Natural killer cell (primary cell): Measurements from ENCODE around the gene SIRT6. TPM values are rescaled to one million over a fixed set of nuclear protein-coding genes. Genes with fewer than 3 reads are reported as not detected.

ENCODE experiments used
- ATAC-seq, 3 donors: fragments of 150-1000 bp in 2 of 3; fragments of 200-7000 bp in 1 of 3; cut with Tn5 transposase; 1 replicate in 1 of 3; 2 replicates in 2 of 3; pipeline ENCODE4 v1.10.0; 2021; ENCODE audit warnings: mild to moderate bottlenecking in 2 of 3, moderate library complexity in 2 of 3
- DNase-seq, 2 donors: peaks; one replicate each; pipeline versions ENCODE4 v3.0.0 to v3.0.0-alpha.2; 2013 to 2021; ENCODE audit warnings: mixed read lengths in 1 of 2
- H3K27ac ChIP-seq: one replicate; pipeline ENCODE4 v1.5.1; 2013; ENCODE audit warnings: mild to moderate bottlenecking, low read length
- H3K27me3 ChIP-seq: one replicate; pipeline ENCODE4 v1.6.1; 2013; ENCODE audit warnings: low read length; ENCODE audit not compliant: control insufficient read depth, insufficient read depth
- H3K36me3 ChIP-seq: one replicate; pipeline ENCODE4 v1.6.1; 2013; ENCODE audit warnings: low read length; ENCODE audit not compliant: control insufficient read depth, insufficient read depth
- H3K4me1 ChIP-seq: one replicate; pipeline ENCODE4 v1.6.1; 2013; ENCODE audit warnings: low read length; ENCODE audit not compliant: control insufficient read depth, insufficient read depth
- H3K4me3 ChIP-seq: one replicate; pipeline ENCODE4 v1.5.1; 2013; ENCODE audit warnings: low read length
- H3K9me3 ChIP-seq: one replicate; pipeline ENCODE4 v1.6.1; 2013; ENCODE audit warnings: low read length; ENCODE audit not compliant: control insufficient read depth, insufficient read depth
- H3K27ac Mint-ChIP-seq, 2 donors: one replicate each; pipeline ENCODE4 v1.8.0; 2022; ENCODE audit warnings: mild to moderate bottlenecking in 2 of 2, mixed read lengths in 2 of 2, moderate library complexity in 1 of 2
- H3K27me3 Mint-ChIP-seq, 2 donors: one replicate each; pipeline ENCODE4 v1.8.0; 2022; ENCODE audit warnings: low read depth in 2 of 2, mixed read lengths in 2 of 2
- H3K36me3 Mint-ChIP-seq: one replicate; pipeline ENCODE4 v1.8.0; 2022; ENCODE audit warnings: mixed read lengths
- H3K4me1 Mint-ChIP-seq, 2 donors: one replicate each; pipeline ENCODE4 v1.8.0; 2022; ENCODE audit warnings: mixed read lengths in 2 of 2
- H3K4me3 Mint-ChIP-seq: one replicate; pipeline ENCODE4 v1.8.0; 2022; ENCODE audit warnings: mild to moderate bottlenecking, moderate library complexity, mixed read lengths
- H3K9me3 Mint-ChIP-seq, 2 donors: one replicate each; pipeline ENCODE4 v1.8.0; 2022; ENCODE audit warnings: mixed read lengths in 2 of 2
- WGBS: methylation state at CpG from one replicate; pipeline ENCODE4 v1.1.7; 2013; ENCODE audit warnings: missing lambda C conversion rate; ENCODE audit not compliant: insufficient coverage; 5-methylcytosine and 5-hydroxymethylcytosine counted together
- intact Hi-C: fragments of 100-400 bp; cut with micrococcal nuclease; formaldehyde crosslinking; loops from one replicate; pipeline ENCODE4 v1.14.2; 2022
- total RNA-seq, 4 donors: library from RNA; stranded (reverse); fragments of 120-200 nt in 1 of 4; gene quantifications; one replicate each; pipeline versions ENCODE4 v1.2.3 to v1.2.4, GENCODE V29; 2013 to 2022
- TF ChIP-seq, protein P1 (sequence below): fragments of 200-600 bp; IDR thresholded peaks from one replicate; pipeline ENCODE4 v1.8.0; 2022; ENCODE audit warnings: antibody characterized with exemption

The SIRT6 gene
- total RNA-seq, 3 donors from 2014 or later (not counting 1 experiment from before 2014, with no cell fraction given), result 29.5 to 37.4 (median 30.5) TPM

DNA sequence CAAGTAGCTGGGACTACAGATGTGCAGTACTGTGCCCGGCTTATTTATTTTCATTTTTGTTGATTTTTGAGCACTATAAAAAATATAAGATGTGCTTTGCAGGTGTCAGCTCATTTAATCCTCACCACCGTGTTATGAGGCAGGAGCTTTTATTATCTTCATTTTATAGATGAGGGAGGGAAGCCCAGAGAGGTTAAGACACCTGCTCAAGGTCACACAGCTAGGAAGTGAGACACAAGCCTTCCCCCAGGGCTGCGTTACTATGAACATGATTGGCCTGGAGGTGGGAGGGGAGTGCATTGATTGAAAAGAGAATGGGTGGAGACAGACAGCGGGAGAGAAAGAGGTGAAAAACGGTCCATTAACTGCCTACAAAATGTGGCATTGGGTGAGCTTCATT, 7.3 kb upstream of the SIRT6 start:
- H3K27ac Mint-ChIP-seq, result no peak overlapping the region
- DNase-seq (no peak), ATAC-seq (no peak)
- no peak overlapping the region for H3K4me3 Mint-ChIP-seq
- H3K4me1 Mint-ChIP-seq, result peaks cover 0 to 11% of the 10 kb centered on the region in 2 donors
- TF ChIP-seq, protein P1, sequence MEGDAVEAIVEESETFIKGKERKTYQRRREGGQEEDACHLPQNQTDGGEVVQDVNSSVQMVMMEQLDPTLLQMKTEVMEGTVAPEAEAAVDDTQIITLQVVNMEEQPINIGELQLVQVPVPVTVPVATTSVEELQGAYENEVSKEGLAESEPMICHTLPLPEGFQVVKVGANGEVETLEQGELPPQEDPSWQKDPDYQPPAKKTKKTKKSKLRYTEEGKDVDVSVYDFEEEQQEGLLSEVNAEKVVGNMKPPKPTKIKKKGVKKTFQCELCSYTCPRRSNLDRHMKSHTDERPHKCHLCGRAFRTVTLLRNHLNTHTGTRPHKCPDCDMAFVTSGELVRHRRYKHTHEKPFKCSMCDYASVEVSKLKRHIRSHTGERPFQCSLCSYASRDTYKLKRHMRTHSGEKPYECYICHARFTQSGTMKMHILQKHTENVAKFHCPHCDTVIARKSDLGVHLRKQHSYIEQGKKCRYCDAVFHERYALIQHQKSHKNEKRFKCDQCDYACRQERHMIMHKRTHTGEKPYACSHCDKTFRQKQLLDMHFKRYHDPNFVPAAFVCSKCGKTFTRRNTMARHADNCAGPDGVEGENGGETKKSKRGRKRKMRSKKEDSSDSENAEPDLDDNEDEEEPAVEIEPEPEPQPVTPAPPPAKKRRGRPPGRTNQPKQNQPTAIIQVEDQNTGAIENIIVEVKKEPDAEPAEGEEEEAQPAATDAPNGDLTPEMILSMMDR, result no peak
- intact Hi-C loops, result loop anchor here (5.0 kb wide), 1 partner anchor 202 kb away; the partner anchor contains the start of gene EEF2
- H3K36me3 Mint-ChIP-seq, result no peaks in the 10 kb centered on the region
- H3K4me3 ChIP-seq, result no peak overlapping the region
- H3K27me3 ChIP-seq, result no peaks in the 10 kb centered on the region
- H3K36me3 ChIP-seq, result no peaks in the 10 kb centered on the region
- no peak overlapping the region for H3K27ac ChIP-seq
- 81% methylated on average over 5 of the region's 5 CpGs for WGBS
- H3K27me3 Mint-ChIP-seq, result peaks cover 7 to 8% of the 10 kb centered on the region in 2 donors
- no peaks in the 10 kb centered on the region for H3K9me3 ChIP-seq
- no peaks in the 10 kb centered on the region for H3K9me3 Mint-ChIP-seq
- peaks cover 6% of the 10 kb centered on the region for H3K4me1 ChIP-seq

DNA sequence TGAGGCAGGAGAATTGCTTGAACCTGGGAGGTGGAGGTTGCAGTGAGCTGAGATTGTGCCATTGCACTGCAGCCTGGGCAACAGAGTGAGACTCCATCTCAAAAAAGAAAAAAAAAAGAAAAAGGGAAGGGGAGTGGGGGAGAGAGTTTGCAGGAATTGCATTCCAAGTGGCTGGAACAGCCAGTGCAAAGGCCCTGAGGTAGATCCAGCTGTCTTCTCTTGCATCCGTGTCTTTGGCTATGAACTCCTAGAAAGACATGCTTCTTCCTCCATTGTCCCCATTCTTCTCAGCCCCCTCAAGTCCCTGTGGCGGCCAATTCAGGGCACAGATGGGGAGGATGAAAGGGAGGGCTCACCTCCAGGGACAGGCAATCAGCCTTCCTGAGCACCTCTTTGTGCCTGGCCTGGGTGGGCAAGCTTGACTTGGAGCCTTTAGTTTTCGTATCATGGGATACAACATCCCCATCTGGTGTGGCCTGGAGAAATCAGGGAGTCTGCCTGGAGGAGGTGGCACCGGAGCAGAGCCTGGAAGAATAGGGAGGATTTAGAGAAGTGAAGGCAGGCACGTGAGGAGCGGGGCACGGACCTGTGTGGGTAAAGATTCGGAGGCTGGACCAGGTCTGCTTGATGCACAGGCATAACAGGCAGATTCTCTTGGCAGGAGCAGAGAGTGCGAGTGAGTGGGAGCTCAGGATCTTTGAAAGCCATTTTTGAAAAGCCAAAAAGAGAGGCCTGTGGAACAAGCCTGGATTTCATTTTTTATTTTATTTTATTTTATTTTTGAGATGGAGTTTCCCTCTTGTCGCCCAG, 5.2 kb upstream of the SIRT6 start:
- H3K4me3 Mint-ChIP-seq, result no peak overlapping the region
- Histone ChIP-seq H3K27ac (no peak overlapping the region), H3K9me3 (no peaks in the 10 kb centered on the region), H3K4me1 (peaks cover 15% of the 10 kb centered on the region), H3K27me3 (no peaks in the 10 kb centered on the region), H3K4me3 (no peak overlapping the region), H3K36me3 (no peaks in the 10 kb centered on the region)
- ATAC-seq, result no peak
- H3K9me3 Mint-ChIP-seq, result no peaks in the 10 kb centered on the region
- no peak for DNase-seq
- 94% methylated on average over 10 of the region's 10 CpGs for WGBS
- H3K27me3 Mint-ChIP-seq, result peaks cover 0 to 4% of the 10 kb centered on the region in 2 donors
- H3K36me3 Mint-ChIP-seq, result no peaks in the 10 kb centered on the region
- H3K27ac Mint-ChIP-seq, result no peak overlapping the region
- intact Hi-C loops, result loop anchor here (5.0 kb wide), 1 partner anchor 200 kb away; the partner anchor contains the start of gene EEF2
- TF ChIP-seq, protein P1, result no peak
- peaks cover 3 to 18% of the 10 kb centered on the region in 2 donors for H3K4me1 Mint-ChIP-seq

DNA sequence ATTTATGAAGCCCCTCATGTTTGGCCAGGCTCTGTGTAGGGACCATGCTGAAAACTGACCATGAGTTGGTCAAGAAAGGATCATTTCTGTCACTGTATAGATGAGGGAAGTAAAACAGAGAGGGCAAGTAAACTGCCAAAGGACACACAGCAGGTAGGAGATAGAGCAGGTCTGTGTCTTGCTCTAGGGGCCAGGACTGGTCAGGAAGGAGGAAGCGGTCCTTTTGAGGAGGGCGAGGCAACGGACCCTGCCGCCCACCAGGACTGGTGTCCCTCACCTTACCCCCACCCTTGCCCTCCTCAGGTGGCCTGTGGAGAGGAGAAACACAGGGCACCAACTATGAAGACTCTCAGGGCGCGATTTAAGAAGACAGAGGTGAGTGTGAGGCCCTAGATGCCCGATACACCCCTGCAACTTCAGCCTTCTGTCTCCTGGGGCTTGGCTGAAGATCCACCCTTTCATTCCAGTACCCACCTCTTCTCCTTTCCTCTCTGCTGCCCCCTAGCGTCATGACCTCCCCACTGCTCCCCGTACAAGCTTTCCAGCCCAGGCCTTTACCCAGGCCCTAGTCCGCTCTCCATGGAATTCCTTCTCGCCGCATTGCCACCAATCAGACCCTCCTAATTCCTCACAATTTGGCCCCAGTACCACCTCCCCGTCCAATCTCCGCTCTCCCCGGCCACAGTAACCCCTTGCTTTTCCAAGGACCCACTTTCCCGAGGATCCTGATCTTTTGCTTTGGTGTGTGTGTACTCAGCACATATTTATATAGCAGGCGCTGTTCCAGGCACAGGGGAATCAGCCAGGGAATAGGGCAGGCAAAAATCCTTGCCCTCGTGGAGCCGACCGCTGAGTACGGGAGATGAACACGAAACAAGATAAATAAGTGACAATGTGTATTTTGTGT, 4.0 kb upstream of the SIRT6 start:
- TF ChIP-seq, protein P1, result peak; percentile 69
- peaks cover 23% of the 10 kb centered on the region for H3K4me1 ChIP-seq
- H3K4me3 ChIP-seq, result no peak overlapping the region
- Mint-ChIP-seq H3K27me3 (peaks cover 0 to 4% of the 10 kb centered on the region in 2 donors), H3K4me1 (peaks cover 8 to 28% of the 10 kb centered on the region in 2 donors), H3K9me3 (no peaks in the 10 kb centered on the region), H3K4me3 (no peak overlapping the region), H3K27ac (no peak overlapping the region), H3K36me3 (no peaks in the 10 kb centered on the region)
- H3K27ac ChIP-seq, result no peak overlapping the region
- WGBS, result 42% methylated on average over 19 of the region's 22 CpGs
- intact Hi-C loops, result loop anchor here (5.0 kb wide), 1 partner anchor 199 kb away; the partner anchor contains the start of gene EEF2
- H3K27me3 ChIP-seq, result no peaks in the 10 kb centered on the region
- H3K9me3 ChIP-seq, result no peaks in the 10 kb centered on the region
- peak; percentile 46 to 62 (median 49) for ATAC-seq
- no peaks in the 10 kb centered on the region for H3K36me3 ChIP-seq
- DNase-seq, result peak; percentile 64 to 83
